Measurements from ENCODE around the gene CALR.

The CALR gene

GRCh38 chr19:12984143-12984627 is 45.8 kb downstream of the CALR start:
- DNase-seq (ENCODE audit: low read depth), result no peak
- TF ChIP-seq CTCF (IDR thresholded peaks at IDR 0.05; ENCODE audit: insufficient read depth, low read depth, low read length, missing control alignments), result no peak
- no peak overlapping the region for H3K4me3 ChIP-seq (ENCODE audit: low read depth, low read length)

- H3K4me3 ChIP-seq (ENCODE audit: low read depth, low read length), result no peak overlapping the region
- TF ChIP-seq CTCF (IDR thresholded peaks at IDR 0.05; ENCODE audit: insufficient read depth, low read depth, low read length, missing control alignments), result no peak
- no peak for DNase-seq (ENCODE audit: low read depth)
Measured at GRCh38 chr19:12984683-12985048, 46.3 kb downstream of the CALR start.

- TF ChIP-seq CTCF (IDR thresholded peaks at IDR 0.05; ENCODE audit: insufficient read depth, low read depth, low read length, missing control alignments), result no peak
- no peak overlapping the region for H3K4me3 ChIP-seq (ENCODE audit: low read depth, low read length)
- DNase-seq (ENCODE audit: low read depth), result peak; percentile 43
Measured at GRCh38 chr19:12985049-12985776, 46.8 kb downstream of the CALR start.

GRCh38 chr19:12986726-12987125 is 48.3 kb downstream of the CALR start:
- no peak overlapping the region for H3K4me3 ChIP-seq (ENCODE audit: low read depth, low read length)
- TF ChIP-seq CTCF (IDR thresholded peaks at IDR 0.05; ENCODE audit: insufficient read depth, low read depth, low read length, missing control alignments), result no peak
- no peak for DNase-seq (ENCODE audit: low read depth)

GRCh38 chr19:12987190-12987589 is 48.8 kb downstream of the CALR start:
- DNase-seq (ENCODE audit: low read depth), result no peak
- no peak for TF ChIP-seq CTCF (IDR thresholded peaks at IDR 0.05; ENCODE audit: insufficient read depth, low read depth, low read length, missing control alignments)
- no peak overlapping the region for H3K4me3 ChIP-seq (ENCODE audit: low read depth, low read length)

GRCh38 chr19:12987781-12988180 is 49.4 kb downstream of the CALR start:
- TF ChIP-seq CTCF (IDR thresholded peaks at IDR 0.05; ENCODE audit: insufficient read depth, low read depth, low read length, missing control alignments), result no peak
- no peak overlapping the region for H3K4me3 ChIP-seq (ENCODE audit: low read depth, low read length)
- no peak for DNase-seq (ENCODE audit: low read depth)

GRCh38 chr19:12990431-12990830 is 52.0 kb downstream of the CALR start:
- DNase-seq (ENCODE audit: low read depth), result no peak
- H3K4me3 ChIP-seq (ENCODE audit: low read depth, low read length), result no peak overlapping the region
- no peak for TF ChIP-seq CTCF (IDR thresholded peaks at IDR 0.05; ENCODE audit: insufficient read depth, low read depth, low read length, missing control alignments)

All from GM12865 (cell line).